HG02588 (cell line): Measurements from ENCODE around the gene PDXDC1.
A peak's percentile ranks its signal among the peaks of the same experiment; 100 is the strongest.
"Not testable (repeated sequence)": the region's sequence is repeated elsewhere in the genome, so short reads cannot be mapped to it uniquely, and the experiment has no call there.

Source experiments
- ATAC-seq: cut with Tn5 transposase; IDR thresholded peaks from one replicate; pipeline ENCODE4 v1.9.1; 2021; ENCODE audit warnings: mild to moderate bottlenecking, moderate library complexity; ENCODE audit not compliant: unreplicated experiment

PDXDC1 gene

GRCh38 chr16:15062085-15062810 lies 87.4 kb downstream of the PDXDC1 start:
- ATAC-seq = not testable (repeated sequence)

GRCh38 chr16:15065961-15066360 lies 91.1 kb downstream of the PDXDC1 start:
- not testable (repeated sequence) for ATAC-seq

DNA sequence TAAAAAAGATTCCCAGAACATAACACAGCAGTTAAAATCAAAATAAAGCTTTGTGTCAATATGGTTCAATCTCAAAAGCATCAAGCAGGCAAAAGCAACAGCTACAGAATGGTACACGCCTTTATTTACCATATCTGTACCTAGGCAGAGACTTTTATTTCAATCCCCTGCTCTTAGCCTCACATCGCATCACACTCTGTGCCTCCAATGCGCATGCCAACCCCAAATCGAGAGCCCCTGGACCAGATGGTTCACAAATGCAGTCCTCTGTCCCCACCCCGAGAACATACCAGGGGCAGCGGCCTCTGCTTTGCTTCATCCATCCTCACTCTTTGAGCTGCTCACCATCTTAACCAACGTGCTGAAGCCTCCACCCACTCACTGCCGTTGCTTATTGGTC lies 91.9 kb downstream of the PDXDC1 start:
- ATAC-seq = not testable (repeated sequence)

- not testable (repeated sequence) for ATAC-seq
Observed at GRCh38 chr16:15071013-15071412, 96.2 kb downstream of the PDXDC1 start.

GRCh38 chr16:15071916-15072769 lies 97.3 kb downstream of the PDXDC1 start:
- not testable (repeated sequence) for ATAC-seq

- no peak for ATAC-seq
Observed at GRCh38 chr16:15073101-15073500, 98.3 kb downstream of the PDXDC1 start.

DNA sequence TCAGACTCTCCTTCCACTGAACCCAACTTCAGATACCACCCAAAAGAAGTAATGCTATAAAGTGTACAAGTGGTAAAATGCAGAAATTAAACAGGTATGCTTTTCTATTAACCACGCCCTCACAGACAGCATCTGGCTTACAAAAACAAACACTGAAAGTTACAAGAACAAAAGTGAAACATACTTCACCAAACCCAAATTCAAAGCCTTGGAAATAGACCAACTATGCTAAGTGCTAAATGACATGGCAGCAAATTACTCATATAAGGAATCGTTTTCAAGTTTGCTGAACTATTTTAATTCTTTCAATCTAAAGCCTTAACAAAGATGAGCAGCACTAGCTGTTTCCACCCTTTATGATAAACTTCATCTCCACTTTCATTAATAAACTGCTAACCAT lies 101.3 kb downstream of the PDXDC1 start:
- ATAC-seq = not testable (repeated sequence)

DNA sequence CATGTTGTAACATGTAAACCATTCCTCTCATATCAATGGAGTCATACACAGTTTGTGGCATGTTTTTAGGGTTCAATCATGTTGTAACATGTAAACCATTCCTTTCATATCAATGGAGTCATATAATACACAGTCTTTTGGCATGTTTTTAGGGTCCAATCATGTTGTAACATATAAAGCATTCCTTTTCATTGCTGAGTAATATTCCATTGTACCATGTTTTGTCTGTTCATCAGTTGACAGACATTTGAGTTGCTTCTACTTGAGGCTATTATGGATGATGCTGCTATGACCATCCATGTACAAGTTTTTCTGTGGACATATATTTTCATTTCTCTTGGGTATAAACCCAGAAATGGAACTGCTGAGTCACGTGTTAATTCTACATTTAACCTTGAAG lies 106.1 kb downstream of the PDXDC1 start:
- not testable (repeated sequence) for ATAC-seq

DNA sequence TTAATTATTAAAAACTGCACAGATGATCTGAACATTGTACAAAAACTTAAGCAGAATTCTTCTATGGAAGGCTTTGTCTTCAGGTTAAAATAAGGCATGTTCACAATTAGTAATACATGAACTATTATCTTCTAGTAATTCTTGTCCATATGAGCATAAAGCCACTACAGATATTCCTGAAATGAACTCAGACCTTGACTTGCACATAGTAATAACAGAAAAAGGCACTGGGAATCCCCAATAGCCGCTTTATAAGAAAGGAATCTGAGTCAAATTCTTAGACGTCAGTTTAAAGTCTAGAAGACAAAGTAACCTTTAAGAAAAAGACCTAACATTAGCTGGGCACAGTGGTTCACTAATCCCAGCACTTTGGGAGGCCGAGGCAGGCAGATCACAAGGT lies 108.0 kb downstream of the PDXDC1 start:
- not testable (repeated sequence) for ATAC-seq

- not testable (repeated sequence) for ATAC-seq
Observed at GRCh38 chr16:15090663-15091269, 115.9 kb downstream of the PDXDC1 start.

GRCh38 chr16:15093571-15093954 lies 118.7 kb downstream of the PDXDC1 start:
- not testable (repeated sequence) for ATAC-seq

DNA sequence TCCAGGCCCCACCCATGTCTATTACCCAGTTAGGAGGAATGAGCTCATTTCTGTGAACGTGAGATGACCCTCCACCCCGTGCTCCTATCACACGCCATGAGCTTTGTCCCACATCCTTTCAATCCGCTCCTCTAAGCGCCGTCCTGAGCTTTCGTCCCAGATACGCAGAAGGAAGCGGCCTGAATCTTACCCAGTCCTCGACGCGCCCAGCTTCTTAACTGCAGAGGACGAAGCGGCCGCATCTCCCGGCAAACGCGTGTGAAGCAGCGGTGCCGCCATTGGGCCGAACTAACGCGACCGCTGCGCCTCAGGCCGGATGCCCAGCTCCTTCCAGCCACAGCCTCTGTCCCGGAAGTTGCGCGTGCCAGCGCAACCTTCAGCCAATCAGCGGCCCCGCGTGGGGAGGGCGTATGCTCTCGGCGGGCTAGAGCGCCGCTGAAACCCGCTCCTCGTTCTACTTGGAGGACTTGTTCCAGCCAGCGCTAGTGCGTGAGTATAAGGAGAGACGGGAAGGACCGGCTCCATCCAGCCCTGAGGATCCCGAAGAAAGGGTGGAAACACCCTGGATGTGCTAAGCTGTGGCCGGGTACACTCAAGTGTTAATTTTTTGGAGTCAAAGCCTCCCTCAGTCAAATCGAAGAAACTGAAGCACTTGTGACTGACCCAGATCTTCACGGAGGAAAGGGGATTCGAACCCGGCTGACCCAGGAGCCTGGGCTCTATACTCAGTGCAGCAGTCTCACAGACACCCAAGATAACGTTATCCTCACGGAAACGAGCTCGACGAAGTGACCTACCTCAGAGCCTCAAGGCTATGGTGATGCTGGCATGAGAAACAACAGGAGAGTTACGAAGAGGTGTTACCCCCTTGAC lies 119.4 kb downstream of the PDXDC1 start, which contains the start of gene RRN3:
TSS of gene RRN3 (minus strand) at position 318 of the 873 bp plus-strand sequence. CDS start at position 279, 39 bp downstream.
- ATAC-seq = peak; percentile 99

DNA sequence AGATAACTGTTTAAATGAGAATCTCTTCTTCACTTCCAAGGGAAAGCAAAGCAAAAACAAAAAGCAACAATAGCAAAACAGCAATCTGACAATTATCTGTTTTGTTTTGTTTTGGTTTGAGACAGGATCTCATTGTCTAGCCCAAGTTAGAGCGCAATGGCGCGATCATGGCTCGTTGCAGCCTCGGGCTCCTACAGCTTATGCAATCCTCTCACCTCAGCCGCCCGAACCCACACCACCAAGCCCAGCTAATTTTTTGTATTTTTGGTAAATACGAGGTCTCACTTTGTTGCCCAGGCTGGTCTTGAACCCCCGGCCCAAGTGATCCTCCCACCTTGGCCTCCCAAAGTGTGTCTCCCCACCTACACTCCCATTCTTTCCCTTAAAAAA lies 121.8 kb downstream of the PDXDC1 start:
- ATAC-seq = not testable (repeated sequence)

DNA sequence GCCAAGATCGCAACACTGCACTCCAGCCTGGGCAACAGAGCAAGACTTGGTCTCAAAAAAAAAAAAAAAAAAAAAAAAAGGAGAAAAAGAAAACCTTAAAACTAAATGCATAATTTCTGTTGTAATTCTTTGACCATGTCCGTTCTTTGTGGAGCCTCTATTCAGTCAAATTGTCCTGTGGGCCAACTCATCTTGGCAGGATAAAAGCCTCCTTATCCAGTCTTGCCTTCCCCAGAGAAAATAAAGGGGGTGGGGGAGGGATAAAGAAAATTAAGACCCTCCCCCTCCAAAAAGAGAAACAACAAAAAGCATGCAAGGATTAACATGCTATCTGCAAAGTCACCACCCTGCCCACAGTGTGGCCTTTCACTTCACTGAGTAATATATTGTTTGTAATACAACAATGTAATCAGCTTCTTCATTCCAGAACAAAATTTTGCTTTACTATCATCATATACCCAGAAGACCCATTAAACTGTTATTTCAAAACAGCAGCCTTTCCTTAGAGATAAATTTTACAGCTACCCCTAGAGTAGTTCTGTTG lies 124.6 kb downstream of the PDXDC1 start:
- ATAC-seq = not testable (repeated sequence)

DNA sequence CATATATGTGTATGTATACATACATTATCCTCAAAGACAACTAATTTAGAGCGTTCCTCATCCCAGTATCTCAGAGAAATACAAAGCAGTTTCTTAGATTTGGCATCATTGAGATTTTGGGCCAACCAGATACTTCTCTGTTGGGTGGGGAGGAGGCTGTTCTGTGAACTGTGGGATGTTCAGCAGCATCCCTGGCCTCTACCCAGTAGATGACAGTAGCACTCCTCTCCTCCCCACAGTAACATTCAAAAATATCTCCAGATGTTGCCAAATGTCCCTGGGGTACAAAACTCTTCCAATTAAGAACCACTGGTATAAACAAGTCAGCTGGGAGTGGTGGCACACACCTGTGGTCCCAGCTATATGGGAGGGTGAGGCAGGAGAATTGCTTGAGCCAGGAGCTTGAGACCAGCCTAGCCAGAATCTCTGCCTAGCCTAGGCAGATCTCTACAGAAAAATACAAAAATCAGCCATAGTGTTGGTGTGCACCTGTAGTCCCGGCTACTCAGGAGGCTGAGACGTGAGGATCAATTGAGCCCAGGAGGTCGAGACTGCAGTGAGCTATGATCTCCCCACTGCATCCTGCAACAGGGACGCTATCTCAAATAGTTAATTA lies 125.7 kb downstream of the PDXDC1 start:
- not testable (repeated sequence) for ATAC-seq

GRCh38 chr16:15127641-15128425 lies 153.0 kb downstream of the PDXDC1 start:
- not testable (repeated sequence) for ATAC-seq

GRCh38 chr16:15130256-15130932 lies 155.6 kb downstream of the PDXDC1 start:
- not testable (repeated sequence) for ATAC-seq
